ENCODE results near the gene FGF1. TPM values are rescaled to one million over a fixed set of nuclear protein-coding genes. Genes with fewer than 3 reads are reported as not detected.

FGF1 gene
- total and polyA plus RNA-seq, 2 of the 4 experiments (the other 2 are of a cell fraction): 7.6 to 7.7 TPM

- Histone ChIP-seq H3K4me1 (ENCODE audit: control insufficient read depth, insufficient read depth, low read length) (peaks cover 14% of the 10 kb centered on the region), H2BK15ac (ENCODE audit: low read depth, low read length) (peak overlapping the region; percentile 82; the same call in 2 of the 3 replicates), H4K8ac (ENCODE audit: low read depth in 2 of 2, low read length in 2 of 2) (peak overlapping the region; percentile 22 to 78; a peak in 3 of 4 replicates), H3K79me1 (ENCODE audit: low read depth in 1 of 2, low read length in 2 of 2) (no peaks in the 10 kb centered on the region), H3K27me3 (ENCODE audit: control insufficient read depth, insufficient read depth, low read length) (no peaks in the 10 kb centered on the region), H2BK20ac (ENCODE audit: low read depth, low read length) (peak overlapping the region; percentile 80), H3K4me2 (ENCODE audit: low read depth, low read length) (no peak overlapping the region), H3K23ac (ENCODE audit: low read depth, low read length) (no peak overlapping the region), H3K9me3 (ENCODE audit: control insufficient read depth, insufficient read depth, low read length) (no peaks in the 10 kb centered on the region), H4K5ac (ENCODE audit: low read depth, low read length) (0 out of 2 replicates have a peak overlapping the region, but pooled peaks have one; percentile 8), H4K20me1 (ENCODE audit: insufficient read depth, low read length) (no peaks in the 10 kb centered on the region), H3K36me3 (ENCODE audit: control insufficient read depth, insufficient read depth, low read length) (no peaks in the 10 kb centered on the region), H3K9me1 (ENCODE audit: insufficient read depth, low read length) (peaks cover 16% of the 10 kb centered on the region), H2BK5ac (ENCODE audit: low read depth, low read length, poor library complexity, severe bottlenecking) (peak overlapping the region; percentile 41), H2BK120ac (ENCODE audit: low read depth, low read length) (peak overlapping the region; percentile 76), H4K91ac (ENCODE audit: insufficient read depth, low read depth, low read length) (peak overlapping the region; percentile 35; the same call in 1 of the 2 replicates), H3K9ac (ENCODE audit: low read depth, low read length) (no peak overlapping the region), H2AK9ac (replicated peaks; ENCODE audit: low read depth, low read length, poor library complexity) (peak overlapping the region; percentile 28), H3K14ac (replicated peaks; ENCODE audit: low read depth, low read length) (peak overlapping the region; percentile 73; the same call in 1 of the 2 replicates), H3K56ac (ENCODE audit: extremely low read depth, insufficient read depth, low read length) (no peak overlapping the region), H3K27ac (ENCODE audit: insufficient read depth, low read length) (no peak overlapping the region), H3K4me3 (ENCODE audit: insufficient read depth, low read depth, low read length) (no peak overlapping the region), H2AFZ (replicated peaks; ENCODE audit: low read length, poor library complexity) (peak overlapping the region; percentile 81), H3K18ac (ENCODE audit: low read depth, low read length) (peak overlapping the region; percentile 8; the same call in 1 of the 2 replicates), H2AK5ac (ENCODE audit: low read depth, low read length) (peak overlapping the region; percentile 64), H3K4ac (ENCODE audit: low read depth, low read length) (peak overlapping the region; percentile 82)
- ATAC-seq (ENCODE audit: low read depth) (peak; percentile 84), DNase-seq (peak; percentile 89)
- intact Hi-C loops (cut with micrococcal nuclease) (no loop called here), dilution Hi-C loops (cut with HindIII; ENCODE audit: low sequenced_read_pairs, unreplicated experiment) (no loop called here), in situ Hi-C loops (cut with MboI; ENCODE audit: low sequenced_read_pairs) (no loop called here)
- 52% methylated on average over 6 of the region's 22 CpGs; no CpG with 5 or more reads in 1 of the 2 experiments for WGBS, 2 experiments (ENCODE audit: extremely low coverage in 2 of 2, insufficient read length in 1 of 2)
- ChIA-PET POLR2A (ENCODE audit: unreplicated experiment) (no interaction called here), CTCF (no interaction called here)
- TF ChIP-seq POLR2A (IDR thresholded peaks at IDR 0.05; ENCODE audit: low read depth, low read length) (no peak), CEBPB (IDR thresholded peaks at IDR 0.05; ENCODE audit: low read depth, low read length) (peak; percentile 26; the same call in 1 of the 2 replicates)
- no TSS peak for BruUV-seq (replicated peaks)
Measured at GRCh38 chr5:142674531-142675469, 11.1 kb downstream of the FGF1 start.
